Endothelial cell of umbilical vein (primary cell): ENCODE results near the gene WFIKKN2. TPM values are rescaled to one million over a fixed set of nuclear protein-coding genes. Genes with fewer than 3 reads are reported as not detected.

Experiments
- BruUV-seq: library from RNA; stranded (reverse); fragments of 400-500 nt; replicated peaks from 2 replicates; lab custom pipeline; 2021; lab: Mats Ljungman, UMichigan
- CTCF ChIA-PET: fragments of 300-600, 350-600 bp; sonication (Branson Sonifier 250); formaldehyde crosslinking; loops from one replicate; lab custom pipeline; 2021; ENCODE audit warnings: antibody characterized with exemption, inconsistent platforms; lab: Charles Lee
- POLR2A ChIA-PET: fragments of 300-600, 350-600 bp; sonication (Branson Sonifier 250); formaldehyde crosslinking; loops from one replicate; lab custom pipeline; 2021; ENCODE audit warnings: antibody characterized with exemption, inconsistent platforms; lab: Charles Lee
- DNase-seq: peaks from one replicate; pipeline ENCODE4 v3.0.0-alpha.2; 2011; ENCODE audit warnings: low read depth, low spot score
- FAIRE-seq: peaks from 2 replicates; lab custom pipeline; 2011; peaks lifted over from hg19 to GRCh38; lab: Jason Lieb, UNC
- H2AFZ ChIP-seq: 2 replicates; pipeline ENCODE4 v1.6.0; 2012; ENCODE audit warnings: low read depth, low read length, control low read depth, inconsistent platforms
- H3K27ac ChIP-seq: 2 replicates; pipeline ENCODE4 v1.5.1; 2011; ENCODE audit warnings: low read depth, mild to moderate bottlenecking, control low read depth, low read length, moderate library complexity; ENCODE audit not compliant: insufficient read depth
- H3K27me3 ChIP-seq, 2 experiments: 2 replicates each; pipeline versions ENCODE4 v1.6.0 to v1.6.1; 2011; ENCODE audit warnings: low read length in 2 of 2, mixed read lengths in 1 of 2; ENCODE audit not compliant: control insufficient read depth in 2 of 2, insufficient read depth in 2 of 2
- H3K36me3 ChIP-seq, 2 experiments: 2 replicates in 1 of 2; 3 replicates in 1 of 2; pipeline ENCODE4 v1.5.1; 2011; ENCODE audit warnings: low read length in 2 of 2, mild to moderate bottlenecking in 1 of 2, moderate library complexity in 1 of 2; ENCODE audit not compliant: control insufficient read depth in 2 of 2, insufficient read depth in 2 of 2; ENCODE audit errors: extremely low read depth in 1 of 2
- H3K4me1 ChIP-seq: 3 replicates; pipeline ENCODE4 v1.5.1; 2011; ENCODE audit warnings: mild to moderate bottlenecking, low read length; ENCODE audit not compliant: control insufficient read depth, insufficient read depth; ENCODE audit errors: extremely low read depth
- H3K4me2 ChIP-seq: 2 replicates; pipeline ENCODE4 v1.6.1; 2011; ENCODE audit warnings: low read length, control low read depth, mixed read lengths; ENCODE audit not compliant: insufficient read depth
- H3K4me3 ChIP-seq, 3 experiments: fragments of 200-600 bp in 1 of 3; sonication (generic), shearing (Covaris generic) in 1 of 3; replicated peaks in 1 of 3; 2 replicates each; pipeline ENCODE4 v1.5.1; 2011 to 2016; ENCODE audit warnings: control low read depth in 3 of 3, low read length in 3 of 3, mild to moderate bottlenecking in 2 of 3, inconsistent platforms in 1 of 3, low read depth in 1 of 3, moderate library complexity in 1 of 3; ENCODE audit not compliant: insufficient read depth in 1 of 3
- H3K79me2 ChIP-seq: 2 replicates; pipeline ENCODE4 v1.6.0; 2012; ENCODE audit warnings: low read length, inconsistent platforms; ENCODE audit not compliant: control insufficient read depth, insufficient read depth
- H3K9ac ChIP-seq: replicated peaks from 2 replicates; pipeline ENCODE3; 2011; ENCODE audit warnings: low read length, control low read depth; ENCODE audit not compliant: insufficient read depth; ENCODE audit errors: extremely low read depth
- H3K9me1 ChIP-seq: replicated peaks from 3 replicates; pipeline ENCODE4 v1.6.0; 2011; ENCODE audit warnings: mild to moderate bottlenecking, low read length; ENCODE audit not compliant: control insufficient read depth, insufficient read depth; ENCODE audit errors: extremely low read depth
- H3K9me3 ChIP-seq: replicated peaks from 2 replicates; pipeline ENCODE4 v1.5.1; 2012; ENCODE audit warnings: low read length, inconsistent platforms; ENCODE audit not compliant: control insufficient read depth, insufficient read depth
- H4K20me1 ChIP-seq: replicated peaks from 2 replicates; pipeline ENCODE3; 2011; ENCODE audit warnings: mild to moderate bottlenecking, low read length; ENCODE audit not compliant: control insufficient read depth, insufficient read depth; ENCODE audit errors: extremely low read depth
- CTCF ChIP-seq, 2 donors: IDR thresholded peaks; 1 replicate in 1 of 2; 2 replicates in 1 of 2; pipeline ENCODE4 v1.5.1; 2011; ENCODE audit warnings: low read length in 2 of 2, mild to moderate bottlenecking in 2 of 2, moderate library complexity in 2 of 2, control low read depth in 1 of 2, inconsistent platforms in 1 of 2, low read depth in 1 of 2; ENCODE audit not compliant: insufficient read depth in 1 of 2; ENCODE audit errors: extremely low read depth in 1 of 2
- EZH2 ChIP-seq: IDR thresholded peaks from 2 replicates; pipeline ENCODE4 v1.6.1; 2012; ENCODE audit warnings: borderline replicate concordance, low read depth, mild to moderate bottlenecking, moderate library complexity, low read length, inconsistent platforms; ENCODE audit not compliant: severe bottlenecking
- FOS ChIP-seq: IDR thresholded peaks from 2 replicates; pipeline ENCODE4 v1.6.1; 2011; ENCODE audit warnings: mild to moderate bottlenecking, low read length, moderate library complexity, borderline replicate concordance; ENCODE audit not compliant: insufficient read depth
- GATA2 ChIP-seq: IDR thresholded peaks from 2 replicates; pipeline ENCODE4 v1.7.0; 2011; ENCODE audit warnings: low read depth, mild to moderate bottlenecking, moderate library complexity, mixed read lengths, low read length; ENCODE audit not compliant: insufficient read length, insufficient read depth
- JUN ChIP-seq: IDR thresholded peaks from 2 replicates; pipeline ENCODE4 v1.6.1; 2011; ENCODE audit warnings: borderline replicate concordance, low read depth; ENCODE audit not compliant: insufficient read length, insufficient read depth
- MAX ChIP-seq: IDR thresholded peaks from 2 replicates; pipeline ENCODE4 v1.6.1; 2011; ENCODE audit not compliant: insufficient read depth, insufficient read length
- MYC ChIP-seq: IDR thresholded peaks from one replicate; pipeline ENCODE4 v1.6.1; 2011; ENCODE audit warnings: mild to moderate bottlenecking, low read depth, low read length
- POLR2A ChIP-seq: IDR thresholded peaks from 2 replicates; pipeline ENCODE4 v1.6.1; 2012; ENCODE audit warnings: low read depth, mild to moderate bottlenecking, control low read depth, low read length
- POLR2AphosphoS5 ChIP-seq: IDR thresholded peaks from 2 replicates; pipeline ENCODE4 v1.6.1; 2012; ENCODE audit warnings: low read depth, mild to moderate bottlenecking, control low read depth, low read length, moderate library complexity; ENCODE audit not compliant: insufficient read depth
- dilution Hi-C: fragments of 300-500 bp; cut with MboI; formaldehyde crosslinking; loops from one replicate; pipeline ENCODE4 v1.15.0; 2019; ENCODE audit warnings: low sequenced_read_pairs; ENCODE audit not compliant: extremely low pct_ligation_motif_present
- intact Hi-C: fragments of 100-400 bp; cut with micrococcal nuclease; formaldehyde crosslinking; loops from one replicate; pipeline ENCODE4 v1.10.0; 2022
- polyA plus RNA-seq, 4 experiments: library from polyadenylated mRNA; depleted of rRNA in 3 of 4; stranded (reverse) in 3 of 4; unstranded in 1 of 4; fragments of >200 nt; gene quantifications; 2 replicates each; pipeline versions ENCODE4 v1.2.1 to v1.2.3, GENCODE V29; 2011 to 2012; ENCODE audit warnings: missing spikeins in 1 of 4
- total RNA-seq: library from RNA; stranded (reverse); gene quantifications from 2 replicates; pipeline ENCODE4 v1.2.3, GENCODE V29; 2021

The WFIKKN2 gene
- total and polyA plus RNA-seq, 2 donors (not counting 3 experiments of a cell fraction or from before 2014, with no cell fraction given) = 0.03 TPM; not detected in 1

GRCh38 chr17:50805486-50805885 lies 29.9 kb upstream of the WFIKKN2 start:
- dilution Hi-C loops (no loop called here), intact Hi-C loops (no loop called here)
- Histone ChIP-seq H3K27ac (no peak overlapping the region), H3K36me3 (no peaks in the 10 kb centered on the region), H3K4me3 (no peak overlapping the region), H3K4me2 (no peak overlapping the region), H3K4me1 (no peaks in the 10 kb centered on the region), H3K79me2 (no peaks in the 10 kb centered on the region), H2AFZ (no peak overlapping the region), H4K20me1 (no peaks in the 10 kb centered on the region), H3K27me3 (no peaks in the 10 kb centered on the region), H3K9me1 (no peaks in the 10 kb centered on the region), H3K9ac (no peak overlapping the region), H3K9me3 (no peaks in the 10 kb centered on the region)
- no TSS peak for BruUV-seq
- TF ChIP-seq GATA2 = no peak
- no peak for TF ChIP-seq MAX
- no peak for TF ChIP-seq MYC
- no peak for TF ChIP-seq JUN
- FAIRE-seq (no peak), DNase-seq (no peak)
- POLR2A ChIA-PET = no interaction called here
- CTCF ChIA-PET = interaction anchor here (0.6 to 3.2 kb wide), 6 partner anchors 11 to 47 kb away, joined by 3 to 19 read pairs (median 3); no protein-coding TSS in a partner anchor

GRCh38 chr17:50806141-50806643 lies 29.2 kb upstream of the WFIKKN2 start:
- no TSS peak for BruUV-seq

More at GRCh38 chr17:50806141-50806643, 29.2 kb upstream of the WFIKKN2 start:
- ChIA-PET CTCF (interaction anchor here (1.0 to 3.2 kb wide), 5 partner anchors 11 to 46 kb away, joined by 3 to 19 read pairs (median 3); no protein-coding TSS in a partner anchor), POLR2A (no interaction called here)
- dilution Hi-C loops = no loop called here
- Histone ChIP-seq H3K79me2 (no peaks in the 10 kb centered on the region), H3K27me3 (peaks cover 0 to 2% of the 10 kb centered on the region in 2 experiments), H4K20me1 (no peaks in the 10 kb centered on the region), H3K9me3 (no peaks in the 10 kb centered on the region), H3K9me1 (no peaks in the 10 kb centered on the region), H3K4me3 (no peak overlapping the region), H2AFZ (no peak overlapping the region), H3K9ac (no peak overlapping the region), H3K4me1 (no peaks in the 10 kb centered on the region), H3K4me2 (no peak overlapping the region), H3K27ac (no peak overlapping the region), H3K36me3 (no peaks in the 10 kb centered on the region)
- DNase-seq = no peak
- intact Hi-C loops = no loop called here
- no peak for FAIRE-seq
- TF ChIP-seq CTCF (IDR thresholded peaks at IDR 0.05; ENCODE audit: extremely low read depth in 1 of 2, insufficient read depth in 1 of 2, low read depth in 1 of 2, low read length in 2 of 2) (no peak), JUN (no peak), GATA2 (no peak), MAX (no peak), MYC (no peak), POLR2A (no peak), EZH2 (no peak), POLR2AphosphoS5 (no peak), FOS (no peak)
